Fibroblast of skin of abdomen (primary cell): ENCODE data around the gene CSF3R.
"Not testable (repeated sequence)": the region's sequence is repeated elsewhere in the genome, so short reads cannot be mapped to it uniquely, and the experiment has no call there.

Experiments
- DNase-seq: peaks from one replicate; pipeline ENCODE4 v3.0.0-alpha.2; 2013

Gene CSF3R

DNA sequence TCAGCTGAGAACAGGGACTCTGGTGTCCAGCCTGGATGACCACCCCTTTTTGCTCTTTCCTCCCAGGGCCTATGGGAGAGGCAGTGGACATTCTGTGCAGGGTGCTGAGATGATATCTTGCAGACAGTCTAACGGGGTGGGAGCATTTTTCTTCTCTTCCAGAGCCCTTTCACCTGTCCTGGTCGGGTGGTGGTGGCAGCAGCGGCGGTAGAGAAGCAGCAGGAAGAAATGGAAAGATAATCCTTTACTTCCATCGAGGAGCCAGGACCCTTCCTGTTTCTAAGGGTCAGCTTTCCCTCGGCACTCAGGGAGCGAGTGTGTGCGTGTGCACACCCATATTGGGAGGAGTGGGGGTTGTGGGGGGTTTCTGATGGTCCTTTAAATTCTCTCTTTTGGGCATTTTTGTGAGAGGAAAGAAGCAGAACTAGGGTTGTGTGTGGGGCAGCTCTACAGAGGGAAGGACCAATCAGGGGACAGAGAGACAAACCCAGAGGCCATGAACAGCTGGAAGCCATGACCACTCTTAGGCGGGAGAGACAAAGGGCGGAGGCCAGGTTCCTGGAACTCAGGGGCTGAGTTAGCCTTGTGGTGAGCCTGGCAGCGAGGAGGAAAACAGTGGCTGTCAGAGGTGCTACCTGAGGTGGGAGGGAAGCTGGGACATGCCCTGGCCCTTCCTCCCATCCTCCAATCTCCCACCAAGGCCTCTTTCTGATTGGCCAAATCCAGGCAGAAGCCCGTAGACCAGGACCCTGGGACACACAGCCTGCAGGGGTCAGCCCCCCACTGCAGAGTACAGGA is 31.2 kb upstream of the CSF3R start:
- DNase-seq: no peak

GRCh38 chr1:36512842-36513241 is 30.1 kb upstream of the CSF3R start:
- DNase-seq: no peak

DNA sequence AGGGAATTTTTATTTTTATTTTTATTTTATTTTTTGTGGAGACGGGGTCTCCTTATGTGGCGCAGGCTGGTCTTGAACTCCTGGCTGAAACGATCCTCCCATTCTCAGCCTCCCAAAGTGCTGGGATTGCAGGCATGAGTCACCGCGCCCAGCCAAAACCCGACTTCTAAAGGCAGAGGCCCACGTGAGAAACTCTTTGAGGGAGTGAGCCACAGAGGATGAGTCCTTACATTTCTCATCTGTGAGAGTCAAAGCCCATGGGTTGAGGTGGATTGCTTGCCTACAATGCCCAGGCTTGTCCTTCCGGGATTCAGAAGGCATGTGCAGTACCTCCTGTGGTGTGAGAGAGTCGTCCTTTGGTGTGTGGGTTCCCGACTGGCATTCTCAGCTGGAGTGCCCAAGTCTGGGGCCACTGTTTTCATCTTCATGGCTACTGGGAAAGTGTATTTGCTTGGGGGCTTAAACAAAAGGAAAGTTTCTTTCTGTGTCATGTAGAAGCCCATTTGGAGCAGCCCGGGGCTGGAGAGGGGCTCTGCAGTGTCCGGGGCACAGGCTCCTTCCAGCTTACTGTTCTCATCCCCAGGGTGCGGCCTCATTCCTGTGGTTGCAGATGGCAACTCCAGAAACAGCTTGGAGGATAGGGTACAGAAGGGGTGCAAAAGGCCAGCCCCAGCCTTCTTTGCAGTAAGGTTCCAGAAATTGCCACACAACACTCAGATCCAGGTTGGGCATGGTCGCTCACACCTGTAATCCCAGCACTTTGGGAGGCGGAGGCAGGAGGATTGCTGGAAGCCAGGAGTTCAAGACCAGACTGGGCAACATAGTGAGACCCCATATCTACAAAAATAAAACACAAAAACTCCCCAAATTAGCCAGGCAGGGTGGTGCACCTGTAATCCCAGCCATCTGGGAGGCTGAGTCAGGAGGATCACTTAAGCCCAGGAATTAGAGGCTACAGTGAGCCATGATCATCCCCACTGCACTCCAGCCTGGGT is 29.4 kb upstream of the CSF3R start:
- no peak for DNase-seq

DNA sequence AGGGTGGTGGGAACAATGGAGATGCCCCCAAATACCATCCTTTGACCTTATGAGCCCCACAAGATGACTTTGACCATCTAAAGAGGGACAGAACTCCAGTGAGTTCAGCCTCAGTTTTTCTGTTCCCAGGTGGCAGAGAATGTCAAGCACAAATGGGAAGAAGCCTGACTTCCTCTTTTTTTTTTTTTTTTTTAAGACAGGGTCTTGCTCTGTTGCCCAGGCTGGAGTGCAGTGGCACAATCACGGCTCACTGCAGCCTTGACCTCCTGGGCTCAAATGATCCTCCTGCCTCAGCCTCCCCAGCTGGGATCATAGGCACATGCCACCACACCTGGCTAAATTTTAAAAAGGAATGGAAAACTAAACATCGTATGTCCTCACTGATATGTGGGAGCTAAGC is 28.5 kb upstream of the CSF3R start:
- not testable (repeated sequence) for DNase-seq

GRCh38 chr1:36510418-36510817 is 27.7 kb upstream of the CSF3R start:
- no peak for DNase-seq

DNA sequence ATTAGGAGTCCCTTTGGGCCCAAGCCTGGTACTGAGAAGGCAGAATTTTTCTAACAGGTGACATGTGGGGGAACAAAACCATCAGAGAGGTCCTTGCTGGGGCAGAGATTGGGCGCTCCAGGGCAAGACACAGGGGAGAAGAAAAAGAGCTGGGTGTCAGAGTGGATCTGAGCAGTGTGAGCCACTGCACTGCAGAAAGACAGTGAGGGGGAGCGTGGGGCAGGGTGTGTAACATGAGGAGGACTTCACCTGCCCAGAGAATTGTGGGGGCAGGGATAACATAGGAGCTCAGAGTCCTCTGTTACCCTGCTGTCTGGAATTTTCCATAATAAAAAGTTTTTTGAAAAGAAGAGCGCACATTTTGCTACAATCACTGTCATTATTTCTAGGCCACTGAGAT is 25.5 kb upstream of the CSF3R start:
- DNase-seq: no peak

DNA sequence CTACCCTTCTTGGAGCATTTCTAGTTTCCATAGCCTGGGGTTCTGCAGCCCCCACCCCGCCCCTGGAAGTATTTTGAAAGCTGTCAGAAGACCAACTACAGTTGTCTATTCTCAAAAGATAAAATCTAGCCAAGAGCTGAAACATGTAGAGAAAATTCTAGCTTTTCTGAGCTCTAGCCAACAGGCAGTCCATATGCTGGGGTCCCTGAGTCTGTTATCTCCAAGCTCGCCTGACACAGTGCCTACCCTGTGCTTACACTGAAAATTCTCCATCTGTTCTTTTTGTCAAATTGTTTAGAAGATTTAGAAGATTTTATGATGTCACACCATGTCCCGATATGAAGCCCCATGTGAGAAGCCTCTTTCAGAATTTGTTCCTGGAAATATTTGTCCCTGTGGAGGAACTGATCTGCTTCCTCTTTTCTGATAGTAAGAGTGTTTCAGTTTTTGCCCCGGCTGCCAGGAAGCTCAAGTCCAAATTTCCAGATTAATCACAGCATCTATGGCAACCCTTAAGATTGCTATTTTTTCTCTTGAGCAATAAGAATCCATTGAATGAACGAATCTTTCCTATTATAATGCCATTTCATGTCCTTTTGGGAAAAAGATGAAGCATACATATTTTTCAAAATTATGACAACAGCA is 23.7 kb upstream of the CSF3R start:
- DNase-seq: no peak

DNA sequence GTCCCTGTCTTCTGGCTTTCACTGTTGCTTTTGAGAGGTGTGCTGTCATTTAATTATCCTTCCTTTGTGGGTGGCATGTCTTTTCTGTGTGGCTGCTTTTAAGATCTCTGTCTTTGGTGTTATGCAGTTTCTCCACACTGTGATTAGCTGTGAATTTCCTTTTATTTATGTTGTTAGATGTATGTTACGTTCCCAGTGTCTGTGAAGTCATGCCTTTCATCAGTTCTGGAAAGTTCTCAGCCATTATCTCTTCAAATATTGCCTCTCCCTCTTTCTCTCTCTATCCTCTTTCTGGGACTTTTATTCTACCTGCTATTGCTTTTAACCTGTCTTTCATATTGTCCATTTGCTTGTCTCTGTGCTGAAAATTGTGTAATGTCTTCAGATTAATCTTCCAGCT is 21.0 kb upstream of the CSF3R start:
- DNase-seq: no peak

DNA sequence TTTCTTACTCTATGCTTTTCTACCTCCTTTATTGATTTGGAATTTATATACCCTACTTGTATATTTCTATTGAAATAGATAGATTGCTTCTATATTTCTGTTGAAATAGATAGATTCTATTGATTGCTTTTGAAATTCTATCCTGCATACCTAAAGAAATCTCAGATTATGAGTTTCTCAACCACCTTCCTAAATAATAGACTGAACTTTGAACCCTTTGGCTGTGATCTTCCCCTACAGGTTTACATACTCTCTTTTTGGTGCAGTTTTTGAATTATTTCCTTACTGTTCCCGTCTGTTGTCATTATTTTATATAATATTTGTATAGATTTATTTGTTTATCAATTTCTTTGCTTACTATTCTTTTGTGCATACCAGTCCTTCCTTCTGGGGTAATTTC is 20.4 kb upstream of the CSF3R start:
- no peak for DNase-seq

DNA sequence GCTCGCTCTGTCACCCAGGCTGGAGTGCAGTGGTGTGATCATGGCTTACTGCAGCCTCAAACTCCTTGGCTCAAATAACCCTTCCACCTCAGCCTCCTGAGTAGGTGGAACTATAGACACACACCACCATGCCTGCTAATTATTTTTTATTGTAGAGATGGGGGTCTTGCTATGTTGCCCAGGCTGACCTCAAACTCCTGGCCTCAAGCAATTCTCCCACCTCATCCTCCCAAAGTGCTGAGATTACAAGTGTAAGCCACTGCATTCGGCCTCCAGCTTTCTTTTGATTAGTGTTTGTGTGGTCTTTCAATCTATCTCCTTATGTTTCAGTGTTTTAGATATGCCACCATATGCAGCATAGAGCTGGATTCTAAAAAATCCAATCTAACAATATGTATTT is 19.9 kb upstream of the CSF3R start:
- DNase-seq: no peak

GRCh38 chr1:36501911-36502310 is 19.2 kb upstream of the CSF3R start:
- not testable (repeated sequence) for DNase-seq

- no peak for DNase-seq
These were observed 14.5 kb upstream of the CSF3R start for GRCh38 chr1:36497207-36497606.

DNA sequence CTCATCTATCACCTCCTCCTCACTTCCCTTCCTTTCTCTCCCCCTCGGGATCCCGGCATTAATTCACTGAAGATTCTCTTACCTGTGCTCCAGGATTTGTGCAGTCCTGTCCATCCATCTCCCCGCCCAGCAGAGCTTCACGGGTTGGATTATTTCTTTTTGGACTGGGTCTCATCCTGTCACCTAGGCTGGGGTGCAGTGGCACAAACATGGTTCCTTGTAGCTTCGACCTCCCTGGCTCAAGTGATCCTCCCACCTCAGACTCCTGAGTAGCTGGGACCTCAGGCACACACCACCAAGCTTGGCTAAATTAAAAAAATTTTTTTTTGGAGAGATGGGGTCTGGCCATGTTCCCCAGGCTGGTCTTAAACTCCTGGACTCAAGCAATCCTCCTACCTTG is 12.3 kb upstream of the CSF3R start:
- no peak for DNase-seq

DNA sequence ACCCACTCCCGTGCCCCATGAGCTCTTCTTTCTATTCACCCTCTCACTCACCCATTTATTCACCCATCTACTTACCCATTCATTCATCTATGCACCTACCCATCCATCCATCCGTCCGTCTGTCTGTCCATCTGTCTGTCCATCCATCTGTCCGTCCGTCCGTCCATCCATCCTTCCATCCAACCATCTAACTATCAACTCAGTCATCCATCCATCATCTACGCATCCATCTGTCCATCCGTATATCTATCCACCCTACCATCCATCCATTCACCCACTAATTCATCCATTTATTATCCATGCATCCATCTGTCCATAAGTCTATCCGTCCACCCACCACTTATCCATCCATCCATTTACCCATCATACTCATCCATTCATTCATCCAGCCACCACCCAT is 10.8 kb upstream of the CSF3R start:
- no peak for DNase-seq

GRCh38 chr1:36492491-36492890 is 9.8 kb upstream of the CSF3R start:
- no peak for DNase-seq

DNA sequence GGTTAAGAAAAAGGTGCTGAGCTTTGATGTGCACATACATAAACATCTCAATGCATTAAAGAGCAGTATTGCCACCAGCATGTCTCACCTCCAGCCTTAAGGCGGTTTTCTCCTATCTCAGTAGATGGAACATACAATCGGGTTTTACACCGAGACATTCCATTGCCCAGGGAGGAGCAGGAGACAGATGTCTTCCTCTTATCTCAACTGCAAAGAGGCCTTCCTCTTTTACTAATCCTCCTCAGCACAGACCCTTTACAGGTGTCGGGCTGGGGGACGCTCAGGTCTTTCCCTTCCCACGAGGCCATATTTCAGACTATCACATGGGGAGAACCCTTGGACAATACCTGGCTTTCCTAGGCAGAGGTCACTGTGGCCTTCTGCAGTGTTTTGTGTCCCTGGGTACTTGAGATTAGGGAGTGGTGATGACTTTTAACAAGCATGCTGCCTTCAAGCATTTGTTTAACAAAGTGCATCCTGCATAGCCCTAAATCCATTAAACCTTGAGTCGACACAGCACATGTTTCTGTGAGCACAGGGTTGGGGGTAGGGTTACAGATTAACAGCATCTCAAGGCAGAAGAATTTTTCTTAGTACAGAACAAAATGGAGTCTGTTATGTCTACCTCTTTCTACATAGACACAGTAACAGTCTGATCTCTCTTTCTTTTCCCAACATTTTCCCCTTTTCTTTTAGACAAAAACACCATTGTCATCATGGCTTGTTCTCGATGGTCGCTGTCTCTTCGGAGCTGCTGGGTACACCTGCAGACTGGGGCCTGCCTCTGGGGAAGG is 6.7 kb upstream of the CSF3R start:
- not testable (repeated sequence) for DNase-seq

DNA sequence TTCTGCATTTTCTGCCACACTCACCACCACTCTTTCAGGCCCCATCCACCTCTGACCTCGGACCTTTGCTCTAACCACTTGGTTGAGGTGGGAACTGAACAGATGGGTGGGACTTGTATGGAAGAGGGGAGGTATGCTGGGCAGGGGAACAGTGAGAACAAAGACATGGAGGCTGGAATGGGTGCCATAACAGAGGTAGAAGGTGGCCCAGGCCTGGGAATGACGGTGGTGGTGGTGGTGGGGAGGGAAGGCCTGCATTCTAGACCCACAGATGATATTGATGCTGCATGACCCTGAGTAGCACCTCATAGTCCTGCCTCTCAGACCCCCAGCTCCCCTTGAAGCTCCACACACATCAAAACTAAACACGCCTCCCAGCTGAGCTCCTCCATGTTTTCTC is 5.2 kb upstream of the CSF3R start:
- no peak for DNase-seq

- DNase-seq: not testable (repeated sequence)
These were observed 4.6 kb upstream of the CSF3R start for GRCh38 chr1:36487336-36487725.

DNA sequence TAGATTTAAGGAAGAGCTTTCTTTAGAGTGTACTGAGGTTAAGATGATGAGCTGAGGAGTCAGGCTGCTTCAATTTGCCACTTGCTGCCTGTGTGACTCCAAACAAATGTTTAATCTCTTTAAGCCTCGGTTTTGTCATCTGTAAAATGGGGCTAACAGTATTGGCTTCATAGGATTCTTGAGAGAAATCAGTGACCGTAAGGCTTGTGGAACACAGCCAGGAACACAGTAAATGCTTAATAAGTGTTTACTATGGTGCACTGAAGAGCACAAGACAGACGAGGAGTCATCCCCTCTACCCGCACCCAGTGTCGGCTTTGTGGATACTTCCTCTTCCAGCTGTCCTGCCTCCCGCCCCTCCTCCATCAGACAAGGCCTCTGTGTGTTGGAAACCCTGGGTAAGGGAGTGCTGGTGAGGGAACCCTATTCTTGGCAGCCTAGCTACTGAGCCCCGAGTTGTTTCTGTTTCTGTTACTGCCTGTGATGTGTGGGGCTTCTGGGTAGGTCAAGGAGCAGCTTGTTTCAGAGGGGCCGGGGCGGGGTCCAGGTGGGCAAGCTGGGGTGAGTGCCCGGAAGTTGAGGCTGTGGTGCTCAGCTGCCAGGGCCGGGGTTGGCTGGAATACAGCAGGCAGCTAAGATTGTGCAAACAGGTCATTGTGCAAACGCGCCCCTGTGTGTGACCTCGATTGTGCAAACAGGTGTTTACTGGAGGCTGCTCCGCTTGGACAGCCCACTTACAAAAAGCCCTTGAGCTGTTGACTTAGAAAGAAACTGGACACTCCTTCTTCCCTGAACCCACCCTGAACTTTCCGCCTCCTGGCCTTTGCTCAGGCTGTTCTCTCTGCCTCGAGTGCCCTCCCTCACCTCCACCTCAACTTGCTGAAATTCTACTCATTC is 4.0 kb upstream of the CSF3R start:
- DNase-seq: no peak

GRCh38 chr1:36486093-36486438 is 3.4 kb upstream of the CSF3R start:
- no peak for DNase-seq

- no peak for DNase-seq
These were observed 1.4 kb upstream of the CSF3R start for GRCh38 chr1:36484099-36484498.
